ENCODE measurements around the gene AUP1.

AUP1 gene

DNA sequence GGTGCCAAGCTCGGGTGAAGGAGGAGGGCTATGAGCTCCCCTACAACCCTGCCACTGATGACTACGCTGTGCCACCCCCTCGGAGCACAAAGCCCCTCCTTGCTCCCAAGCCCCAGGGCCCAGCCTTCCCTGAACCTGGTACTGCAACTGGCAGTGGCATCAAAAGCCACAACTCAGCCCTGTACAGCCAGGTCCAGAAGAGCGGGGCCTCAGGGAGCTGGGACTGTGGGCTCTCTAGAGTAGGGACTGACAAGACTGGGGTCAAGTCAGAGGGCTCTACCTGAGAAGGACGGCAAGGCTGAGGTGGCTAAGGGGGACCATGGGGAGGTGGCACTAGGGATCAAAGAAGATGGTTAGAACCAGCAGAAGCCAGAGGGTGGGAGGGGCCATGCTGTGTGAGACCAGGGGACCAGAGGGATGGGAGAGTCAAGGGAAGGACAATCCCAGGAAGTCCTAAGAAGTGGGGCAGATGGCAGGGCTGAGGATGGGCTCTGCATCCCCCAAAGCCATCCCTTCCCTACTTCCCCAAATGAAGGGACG lies 27.4 kb upstream of the AUP1 start:
- DNase-seq, result no peak

DNA sequence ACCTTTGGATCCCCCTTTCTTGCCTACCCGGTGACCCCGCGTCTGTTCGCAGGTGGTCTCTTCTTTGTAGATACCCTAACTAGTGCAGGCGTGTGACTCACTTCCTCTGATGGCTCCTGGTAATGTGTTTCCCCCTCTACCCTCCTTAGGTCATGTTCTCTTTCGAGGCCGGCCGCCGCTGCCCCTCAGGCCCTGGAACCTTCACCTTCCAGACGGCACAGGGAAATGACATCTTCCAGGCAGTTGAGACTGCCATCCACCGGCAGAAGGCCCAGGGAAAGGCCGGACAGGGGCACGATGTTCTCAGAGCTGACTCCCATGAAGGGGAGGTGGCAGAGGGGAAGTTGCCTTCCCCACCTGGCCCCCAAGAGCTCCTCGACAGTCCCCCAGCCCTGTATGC lies 26.7 kb upstream of the AUP1 start:
- DNase-seq, result no peak

DNA sequence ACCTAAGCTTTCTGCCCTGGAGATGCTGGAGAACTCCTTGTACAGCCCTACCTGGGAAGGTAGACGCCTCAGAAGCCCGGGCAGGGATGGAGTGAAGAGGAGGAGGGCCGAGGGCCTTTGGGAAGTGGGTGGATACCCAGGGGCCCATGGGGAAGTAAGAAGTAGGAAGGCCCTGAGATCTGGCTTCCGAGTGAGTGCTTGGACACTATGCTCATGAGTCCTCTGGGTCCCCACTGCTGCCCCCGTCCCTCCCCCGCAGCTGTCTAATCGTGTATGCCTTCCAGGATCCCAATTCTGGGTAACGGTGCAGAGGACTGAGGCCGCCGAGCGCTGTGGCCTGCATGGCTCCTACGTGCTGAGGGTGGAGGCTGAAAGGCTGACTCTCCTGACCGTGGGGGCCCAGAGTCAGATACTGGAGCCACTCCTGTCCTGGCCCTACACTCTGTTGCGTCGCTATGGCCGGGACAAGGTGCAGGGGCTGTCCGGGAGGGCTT lies 26.2 kb upstream of the AUP1 start:
- DNase-seq, result no peak

DNA sequence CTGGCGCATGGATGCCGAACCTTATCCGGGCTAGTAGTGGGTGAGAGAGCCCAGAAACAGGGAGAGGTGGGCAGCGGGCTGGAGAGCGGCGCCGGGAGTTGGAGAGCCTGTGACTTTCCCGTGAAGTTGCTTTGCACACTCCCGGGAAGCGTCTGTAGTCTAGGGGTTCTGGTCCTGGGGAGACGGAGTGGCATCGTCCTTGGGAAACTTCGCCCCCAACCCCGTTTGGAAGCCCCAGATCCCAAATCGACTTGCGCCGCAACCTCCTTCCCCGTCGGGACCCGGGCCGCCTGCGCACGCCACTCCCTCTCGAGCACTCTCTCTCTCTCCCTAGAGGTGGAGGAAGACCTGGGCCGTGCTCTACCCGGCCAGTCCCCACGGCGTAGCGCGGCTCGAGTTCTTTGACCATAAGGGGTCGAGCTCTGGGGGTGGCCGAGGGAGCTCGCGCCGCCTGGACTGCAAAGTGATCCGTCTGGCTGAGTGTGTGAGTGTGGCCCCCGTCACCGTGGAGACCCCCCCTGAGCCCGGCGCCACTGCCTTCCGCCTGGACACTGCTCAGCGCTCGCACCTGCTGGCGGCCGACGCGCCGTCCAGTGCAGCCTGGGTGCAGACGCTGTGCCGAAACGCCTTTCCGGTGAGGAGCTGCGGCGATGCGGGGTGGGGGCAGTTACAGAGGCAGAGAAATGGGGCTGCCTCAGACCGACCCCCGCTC lies 25.5 kb upstream of the AUP1 start:
- DNase-seq, result no peak

DNA sequence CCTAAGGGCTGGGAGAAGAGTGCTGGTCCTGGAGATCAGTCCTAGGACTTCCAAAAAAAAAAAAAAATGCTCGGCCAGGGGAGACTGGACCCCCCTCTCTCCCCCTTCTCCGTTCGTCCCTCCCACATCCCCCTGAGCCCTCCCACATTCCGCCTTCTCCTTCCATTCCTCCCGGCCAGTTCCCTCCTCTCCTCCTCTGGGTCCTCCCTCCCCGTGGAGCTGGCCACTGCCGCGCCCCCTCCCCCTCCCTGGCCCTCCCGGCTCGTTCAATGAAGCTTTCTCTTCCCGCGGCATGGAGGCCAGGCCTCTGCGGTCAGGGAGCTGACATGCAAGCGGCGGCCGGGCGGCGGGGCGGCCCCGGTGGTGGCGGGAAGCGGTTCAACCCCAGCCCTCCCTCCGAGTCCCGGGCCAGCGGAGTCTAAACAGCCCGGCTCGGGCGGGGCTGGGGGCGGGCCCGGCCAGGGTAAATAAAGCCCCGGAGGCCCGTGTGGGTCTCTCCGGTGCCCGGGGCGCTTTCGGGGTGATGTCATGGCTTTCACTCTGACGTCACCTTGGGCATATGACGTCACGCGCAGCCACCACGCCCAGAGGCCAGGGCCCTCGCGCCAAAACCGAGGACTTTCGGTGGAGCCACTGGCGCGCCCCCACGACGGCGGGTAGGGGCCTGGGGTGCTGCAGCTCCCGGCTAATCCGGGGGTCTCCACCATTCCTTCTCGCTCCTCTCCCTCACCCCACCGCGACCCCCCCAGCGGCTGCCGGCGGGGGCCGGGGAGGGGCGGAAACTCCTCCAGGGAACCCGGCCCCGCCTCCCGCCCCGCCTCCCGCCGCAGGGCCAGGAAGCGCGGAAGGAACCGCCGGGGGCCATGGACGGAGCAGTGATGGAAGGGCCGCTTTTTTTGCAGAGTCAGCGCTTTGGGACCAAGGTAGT lies 24.6 kb upstream of the AUP1 start, which contains the start of the genes DOK1 and LOXL3:
Gene DOK1 (plus strand): TSS at position 829 of the 928 bp plus-strand sequence. CDS start 35 bp downstream, at position 864.
Gene LOXL3 (minus strand): TSS at position 51 of the 928 bp plus-strand sequence. CDS start 1,308 bp downstream, outside the sequence.
- peak; percentile 31 for DNase-seq

DNA sequence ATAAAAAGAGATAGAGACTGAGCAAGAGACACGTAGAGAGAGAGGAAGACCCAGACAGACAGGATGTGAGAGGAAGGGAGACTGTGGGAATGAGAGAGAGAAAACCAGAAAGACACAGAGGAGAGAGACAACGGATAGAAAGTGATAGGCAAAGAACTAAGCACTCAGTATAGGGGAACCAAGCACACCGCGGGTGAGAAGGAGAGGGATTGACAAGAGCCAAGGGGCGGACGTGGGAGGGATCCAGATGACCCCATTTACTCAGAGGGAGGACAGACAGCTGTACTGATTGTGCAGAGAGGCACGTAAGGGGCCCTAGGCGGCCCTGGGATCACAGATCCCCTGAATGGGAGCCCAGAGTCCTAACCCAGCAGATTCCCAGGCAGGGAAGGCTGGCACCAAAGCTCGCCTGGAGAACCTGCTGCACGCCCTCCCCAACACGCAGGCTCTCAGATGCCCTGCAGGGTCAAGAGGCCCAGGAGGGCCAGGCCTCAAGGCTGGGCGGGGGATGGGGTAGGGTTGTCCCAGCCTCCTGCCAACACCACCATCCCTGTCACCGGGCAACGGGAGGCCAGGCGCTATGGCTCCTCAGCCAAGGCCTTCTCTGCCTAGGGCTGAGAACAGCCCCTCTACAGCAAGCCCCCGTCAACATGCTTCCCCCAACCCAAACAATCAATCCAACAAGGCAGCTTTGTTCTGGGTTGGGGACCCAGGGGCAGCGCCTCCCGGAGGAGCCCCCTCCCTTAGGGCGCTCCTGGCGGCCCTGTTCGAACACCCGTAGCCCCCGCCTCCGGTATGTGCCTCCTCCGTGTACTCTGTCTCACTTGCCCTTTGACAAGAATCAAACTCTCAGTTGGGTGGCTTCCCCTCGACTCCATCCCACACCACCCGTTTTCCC lies 23.7 kb upstream of the AUP1 start:
- DNase-seq, result no peak

DNA sequence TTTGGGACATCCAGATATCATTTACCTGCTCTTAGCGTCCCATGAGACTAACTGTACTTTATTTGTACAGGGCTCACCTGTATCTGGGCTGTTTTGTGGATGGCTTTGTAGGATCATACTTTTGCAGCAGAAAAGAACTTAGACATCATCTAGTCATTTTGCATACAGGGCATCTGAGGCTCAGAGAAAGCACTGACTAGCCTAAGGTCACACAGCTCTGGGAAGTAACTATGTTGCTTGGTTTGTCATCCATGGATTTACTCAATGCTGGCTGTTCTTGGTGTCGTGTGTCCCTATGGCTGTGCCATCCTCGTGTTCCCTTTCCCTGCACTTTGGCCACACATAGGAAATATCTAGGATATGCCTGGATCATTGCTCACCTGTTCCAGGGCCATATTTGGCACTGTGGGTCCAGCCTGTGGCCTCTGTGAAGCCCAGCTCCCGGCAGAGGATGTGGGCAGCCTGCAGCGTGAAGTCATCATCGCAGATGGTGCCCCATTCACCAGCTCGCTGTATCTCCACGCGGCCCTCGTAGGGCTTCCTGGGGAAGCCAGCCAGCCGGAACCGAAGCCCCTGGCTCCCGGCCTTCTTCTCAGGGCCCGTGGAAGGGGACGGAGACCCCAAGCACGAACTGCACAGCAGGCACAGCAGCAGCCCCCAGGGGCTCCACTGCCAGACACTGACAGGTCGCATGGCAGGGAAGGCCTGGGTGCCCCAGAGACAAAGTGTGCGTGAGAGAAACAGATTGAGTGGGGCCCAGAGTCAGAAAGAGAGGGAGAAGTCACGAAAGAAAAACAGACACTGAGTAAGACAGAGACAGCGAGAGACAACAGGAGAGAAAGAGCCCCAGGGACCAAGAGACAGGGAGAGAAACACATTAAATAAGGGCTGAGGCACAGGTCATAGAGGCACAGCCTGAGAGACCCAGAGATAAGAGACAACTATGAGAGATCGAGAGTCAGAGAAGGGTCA lies 22.7 kb upstream of the AUP1 start:
- no peak for DNase-seq

DNA sequence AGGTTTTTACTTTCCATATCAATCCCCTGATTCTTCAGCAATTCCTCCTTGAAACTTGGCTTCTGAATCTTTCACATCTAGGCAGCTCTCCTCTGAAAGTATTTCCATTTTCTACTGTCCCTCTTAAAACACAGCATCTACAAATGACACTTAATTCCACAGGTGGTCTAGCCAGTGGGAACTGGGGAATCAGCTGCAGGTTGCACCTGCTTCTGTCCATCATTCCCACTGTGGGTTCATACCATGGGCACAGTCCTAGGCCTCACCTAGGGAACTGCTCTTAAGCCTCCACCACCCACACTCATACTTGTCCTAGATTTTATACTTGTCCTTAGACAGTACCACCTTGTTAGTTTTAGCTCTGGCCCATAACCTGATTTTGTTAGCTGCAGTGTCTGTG lies 22.0 kb upstream of the AUP1 start:
- DNase-seq, result no peak

DNA sequence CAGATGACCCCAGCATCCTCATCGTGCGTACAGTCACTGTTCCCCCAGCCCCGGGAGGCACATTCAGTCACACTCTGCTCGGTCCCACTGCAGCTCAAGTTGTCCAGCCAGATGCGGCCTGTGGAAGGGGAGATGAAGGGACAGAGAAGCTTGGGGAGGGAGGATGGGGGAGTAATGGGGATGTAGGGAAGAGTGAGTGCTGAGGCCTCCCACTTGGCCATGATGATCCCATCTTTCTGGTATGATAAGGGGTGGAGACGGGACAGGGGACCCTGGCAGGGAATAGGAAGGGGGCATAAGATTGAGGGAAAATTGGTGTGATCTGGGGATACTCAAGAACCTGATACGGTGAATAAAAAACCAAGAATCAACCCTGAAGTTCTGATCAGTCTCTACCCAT lies 20.7 kb upstream of the AUP1 start:
- no peak for DNase-seq

DNA sequence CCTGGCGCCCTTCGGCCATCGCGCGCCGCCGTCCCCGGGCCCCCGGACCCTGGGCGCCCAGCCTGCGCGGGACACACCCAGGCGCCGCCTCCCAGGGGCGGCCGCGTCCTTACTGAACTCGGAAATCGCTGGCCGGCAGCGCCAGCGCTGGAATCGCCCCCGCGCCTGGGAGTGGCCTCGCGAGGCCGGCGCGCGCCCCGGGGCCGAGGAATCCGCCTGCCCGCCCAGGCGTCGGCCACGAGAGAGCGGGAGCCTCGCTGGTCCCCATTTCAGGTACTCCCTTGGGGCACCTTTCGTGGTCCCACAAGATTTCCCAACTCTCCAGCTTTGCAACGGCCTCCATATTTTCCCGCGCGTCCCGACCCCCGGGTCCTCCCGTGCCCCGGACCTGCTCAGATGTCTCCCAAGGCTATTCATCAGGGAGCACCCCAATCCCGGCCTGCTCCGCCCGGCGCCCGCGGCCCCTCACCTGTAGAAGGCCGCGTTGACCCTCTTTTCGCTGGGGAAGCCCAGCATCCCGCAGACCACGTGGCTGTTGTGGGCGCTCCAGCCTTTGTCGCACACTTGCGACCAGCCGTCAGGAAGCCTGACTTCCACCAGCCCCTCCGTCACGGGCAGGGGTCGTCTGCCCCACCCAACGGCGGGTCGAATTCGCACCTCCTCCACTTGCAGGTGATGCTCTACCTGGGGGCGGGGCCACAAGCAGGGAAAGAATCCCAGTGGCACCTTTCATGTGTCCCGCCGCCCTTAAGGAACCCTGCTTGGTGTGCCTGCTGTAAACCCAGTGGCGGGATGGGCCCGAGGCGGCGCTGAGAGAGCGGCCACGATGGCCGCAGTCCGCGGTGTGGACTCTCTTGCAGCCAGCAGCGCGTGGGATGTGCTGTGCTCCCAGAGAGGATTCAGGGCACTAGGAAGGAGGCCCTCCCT lies 19.7 kb upstream of the AUP1 start:
- DNase-seq, result no peak

DNA sequence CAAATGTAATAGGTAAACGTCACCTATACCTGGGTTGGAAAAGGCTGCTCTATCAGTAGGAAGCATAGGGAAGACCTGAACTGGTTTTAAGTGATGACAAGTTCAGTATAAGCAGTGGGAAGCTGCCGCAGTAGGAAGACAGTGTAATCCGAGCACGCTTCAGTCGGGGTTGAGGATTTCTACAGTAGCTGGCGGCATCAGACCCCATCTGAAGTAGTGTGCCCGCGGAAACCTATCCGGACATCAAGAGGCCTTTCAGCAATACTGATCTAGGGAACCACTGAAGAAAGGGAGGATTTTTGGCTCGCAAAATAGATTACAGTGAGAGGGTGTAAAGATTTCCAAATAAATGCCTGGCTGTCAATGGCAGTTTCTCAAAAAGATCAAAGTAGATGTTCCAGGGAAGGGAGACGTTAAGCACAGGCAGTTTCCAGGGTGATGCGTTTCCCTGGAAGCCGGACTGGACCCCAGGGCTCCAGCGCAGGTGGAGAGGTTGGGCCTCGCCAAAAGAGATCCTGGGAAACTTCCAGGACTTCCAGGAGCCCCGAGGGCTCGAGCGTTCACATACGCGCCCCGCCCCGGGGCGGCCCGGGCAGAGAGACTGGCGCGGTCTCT lies 18.9 kb upstream of the AUP1 start:
- DNase-seq, result no peak

DNA sequence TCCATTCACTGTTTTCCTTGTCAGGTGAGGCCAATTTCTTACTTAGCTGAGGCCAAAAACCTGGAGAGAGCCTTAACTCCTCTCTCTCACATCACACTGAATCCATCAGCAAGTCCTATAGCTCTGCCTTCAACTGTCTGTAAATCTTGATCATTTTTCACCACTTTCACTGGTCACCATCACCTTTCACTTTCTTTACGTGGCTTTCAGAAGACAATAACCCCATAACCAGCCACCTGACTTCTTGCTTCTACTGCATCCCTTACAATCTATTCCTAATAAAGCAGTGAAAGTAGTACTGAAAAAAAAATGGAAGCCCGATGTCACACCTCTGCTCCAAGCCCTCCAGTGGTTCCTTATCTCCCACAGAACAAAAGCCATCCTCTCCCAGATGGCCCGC lies 16.5 kb upstream of the AUP1 start:
- no peak for DNase-seq

DNA sequence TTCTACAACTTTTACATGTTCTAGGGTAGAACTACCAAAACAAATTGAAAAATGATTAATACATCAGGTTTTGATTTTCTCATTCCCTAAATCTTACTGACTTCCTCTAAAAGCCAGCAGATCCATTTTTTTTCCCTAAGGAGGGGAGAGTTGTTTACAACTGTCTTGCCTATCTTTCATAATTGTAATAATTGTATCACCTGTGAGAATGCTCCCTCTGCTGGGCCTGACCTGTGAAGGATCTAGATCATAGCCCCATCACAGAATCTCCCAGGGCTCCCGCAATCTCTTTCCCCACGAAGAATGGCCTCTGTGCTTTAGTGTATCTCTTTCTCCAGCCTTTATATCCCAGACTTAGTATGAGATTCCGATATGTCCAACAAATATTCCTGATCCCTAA lies 15.1 kb upstream of the AUP1 start:
- no peak for DNase-seq

DNA sequence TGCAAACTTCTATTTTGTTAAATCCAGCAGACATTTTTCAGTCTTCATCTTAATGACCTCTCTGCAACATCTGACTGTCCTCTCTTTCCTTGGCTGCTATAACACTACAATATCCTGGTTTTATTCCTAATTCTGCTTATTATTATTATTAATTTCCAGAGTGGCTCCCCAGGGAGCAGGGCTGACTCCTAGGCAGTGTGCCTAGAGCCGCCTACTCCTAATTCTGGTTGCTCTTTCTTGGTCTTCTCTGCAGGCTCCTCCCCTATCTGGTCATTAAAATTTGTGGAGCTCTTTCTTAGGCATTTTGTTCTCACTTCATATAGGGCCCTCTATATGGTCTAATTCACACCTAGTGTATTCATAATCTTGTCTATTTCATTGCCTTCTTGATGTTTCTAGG lies 13.5 kb upstream of the AUP1 start:
- DNase-seq, result no peak

DNA sequence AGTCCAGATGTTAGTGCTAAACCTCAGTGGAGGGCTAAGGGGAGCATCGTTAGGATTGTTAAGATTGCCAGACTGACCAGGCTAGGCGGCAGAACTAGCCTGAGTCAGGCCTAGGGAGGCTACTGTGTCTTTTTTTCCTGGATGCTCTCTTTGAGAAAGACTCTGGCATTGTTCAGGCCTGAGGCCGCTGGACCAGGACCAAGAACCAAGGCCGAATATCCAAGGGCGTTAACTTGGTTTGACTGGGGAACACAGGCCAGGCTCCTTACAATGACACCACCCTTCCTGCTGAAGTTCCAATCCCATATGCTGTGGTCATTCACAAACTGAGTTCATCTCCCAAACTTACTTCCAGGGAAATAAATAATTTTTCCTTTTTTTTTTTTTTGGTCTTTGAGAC lies 10.8 kb upstream of the AUP1 start:
- no peak for DNase-seq

DNA sequence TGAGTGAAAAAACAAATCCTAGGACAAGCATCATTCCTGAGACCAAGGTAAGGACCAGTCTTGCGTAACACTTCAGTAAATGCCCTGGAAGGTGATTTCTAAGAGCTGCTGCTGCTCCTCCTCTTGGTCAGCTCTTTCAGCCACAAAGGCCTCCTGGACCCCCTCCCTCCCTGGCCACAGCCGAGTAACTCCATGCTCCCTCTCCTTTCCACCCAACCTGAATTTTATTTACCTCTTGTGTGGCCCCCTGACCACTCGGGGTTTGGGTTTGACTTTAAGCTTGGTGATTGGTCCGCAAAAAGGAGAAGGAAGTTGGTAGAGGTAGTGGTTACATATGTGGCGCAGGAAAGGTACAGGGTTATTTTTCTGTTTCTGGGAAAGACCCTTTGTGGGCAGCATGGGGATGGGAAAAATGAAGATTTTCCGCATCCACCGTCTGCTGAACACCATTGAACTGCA lies 9.4 kb upstream of the AUP1 start:
- no peak for DNase-seq

DNA sequence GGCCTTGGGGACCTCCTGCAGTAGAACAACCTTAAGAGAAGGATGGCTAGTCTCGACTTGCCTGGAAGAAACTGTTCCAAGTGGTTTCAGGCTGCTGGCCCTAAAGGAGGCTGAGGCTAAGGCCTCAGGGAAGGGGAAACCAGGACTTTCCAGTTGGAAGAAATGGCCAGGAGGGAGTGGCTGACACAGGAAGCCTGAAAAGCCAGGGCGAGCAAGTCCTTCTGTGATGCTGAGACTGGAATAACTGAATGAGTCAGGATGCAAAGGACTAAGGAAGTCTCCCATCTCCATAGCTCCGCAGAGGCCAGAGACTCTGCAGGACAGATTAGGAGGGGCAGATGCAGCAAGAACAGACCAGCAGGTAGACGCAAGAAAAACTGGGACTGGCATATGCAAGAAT lies 7.6 kb upstream of the AUP1 start:
- no peak for DNase-seq

DNA sequence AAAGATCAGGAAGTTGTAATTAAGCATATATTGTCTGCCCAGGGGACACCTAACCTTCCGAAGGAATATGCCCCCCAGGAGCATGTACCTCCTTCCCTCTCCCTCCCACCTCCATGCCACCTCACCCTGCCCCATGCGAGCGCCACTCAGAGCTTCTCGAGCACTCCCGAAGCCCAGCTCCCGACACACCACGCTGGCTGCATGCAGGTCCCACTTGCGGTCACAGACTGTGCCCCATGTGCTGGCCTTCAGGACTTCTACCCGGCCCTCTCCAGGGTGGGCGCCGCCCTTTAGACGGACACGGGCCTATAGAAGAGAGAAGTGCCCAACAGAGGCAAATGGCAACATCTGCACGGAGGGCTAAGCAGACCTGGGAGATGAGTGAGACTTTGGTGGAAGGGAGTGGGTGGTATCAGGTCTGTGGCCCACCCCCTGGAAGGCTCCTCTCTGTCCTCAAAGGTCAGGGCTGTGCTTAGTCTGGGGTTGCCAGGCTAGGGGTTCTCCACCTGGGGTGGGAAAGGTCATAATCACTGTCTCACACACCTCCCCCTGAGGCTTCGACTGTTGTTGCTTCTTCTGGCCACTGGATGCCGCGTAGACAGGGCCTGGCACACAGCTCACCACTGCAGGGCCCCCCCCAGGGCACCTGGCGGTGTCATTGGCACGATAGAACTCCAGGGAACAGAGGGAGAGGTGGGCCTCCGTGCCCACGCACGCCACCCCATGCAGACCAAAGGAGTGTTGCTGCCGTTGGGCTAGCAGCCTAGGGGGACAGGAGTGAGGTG lies 6.9 kb upstream of the AUP1 start:
- no peak for DNase-seq

Measured in NCI-H2029 (cell line).